Loucy (cell line): ENCODE results near the gene IFIT1B.
"Not testable (repeated sequence)": the region's sequence is repeated elsewhere in the genome, so short reads cannot be mapped to it uniquely, and the experiment has no call there.

Experiments used
- H2AFZ ChIP-seq: fragments of 200-600 bp; sonication (generic); 2 replicates; pipeline ENCODE4 v1.6.0; 2016; ENCODE audit warnings: antibody characterized with exemption, mild to moderate bottlenecking, low read length, moderate library complexity
- H3F3A ChIP-seq: fragments of 200-600 bp; 2 replicates; pipeline ENCODE4 v1.6.0; 2016; ENCODE audit warnings: antibody characterized with exemption, low read depth, mild to moderate bottlenecking
- H3K27me3 ChIP-seq: fragments of 200-600 bp; sonication (generic); 2 replicates; pipeline ENCODE4 v1.6.1; 2014; ENCODE audit warnings: low read length, mild to moderate bottlenecking; ENCODE audit not compliant: insufficient read depth, poor library complexity, severe bottlenecking
- H3K36me3 ChIP-seq: fragments of 200-600 bp; sonication (generic); 2 replicates; pipeline ENCODE4 v1.6.1; 2016; ENCODE audit warnings: low read length; ENCODE audit not compliant: insufficient read depth
- H3K4me1 ChIP-seq: fragments of 200-600 bp; sonication (generic); 2 replicates; pipeline ENCODE4 v1.5.1; 2014; ENCODE audit warnings: low read length, mild to moderate bottlenecking; ENCODE audit not compliant: insufficient read depth, poor library complexity, severe bottlenecking
- H3K4me2 ChIP-seq: fragments of 200-600 bp; sonication (generic); 2 replicates; pipeline ENCODE4 v1.6.0; 2014; ENCODE audit warnings: antibody characterized with exemption, low read length, low read depth, mild to moderate bottlenecking; ENCODE audit not compliant: poor library complexity, severe bottlenecking
- H3K4me3 ChIP-seq: fragments of 200-600 bp; sonication (generic); 2 replicates; pipeline ENCODE4 v1.5.1; 2014; ENCODE audit warnings: low read length, mild to moderate bottlenecking, mixed read lengths; ENCODE audit not compliant: poor library complexity, severe bottlenecking
- H3K79me2 ChIP-seq: fragments of 200-600 bp; sonication (generic); 2 replicates; pipeline ENCODE4 v1.6.1; 2014; ENCODE audit warnings: low read length; ENCODE audit not compliant: insufficient read depth
- H3K9ac ChIP-seq: fragments of 200-600 bp; sonication (generic); 2 replicates; pipeline ENCODE4 v1.6.0; 2014; ENCODE audit warnings: mild to moderate bottlenecking, low read depth, low read length, moderate library complexity; ENCODE audit not compliant: poor library complexity, severe bottlenecking
- H3K9me2 ChIP-seq: fragments of 200-600 bp; sonication (generic); replicated peaks from 2 replicates; pipeline ENCODE4 v1.6.1; 2016; ENCODE audit warnings: low read depth, low read length, mixed read lengths
- H3K9me3 ChIP-seq: fragments of 200-600 bp; sonication (generic); 2 replicates; pipeline ENCODE4 v1.6.1; 2014; ENCODE audit warnings: mild to moderate bottlenecking, antibody characterized with exemption, low read length, low read depth; ENCODE audit not compliant: insufficient read depth
- H4K20me1 ChIP-seq: fragments of 200-600 bp; sonication (generic); 2 replicates; pipeline ENCODE4 v1.6.0; 2014; ENCODE audit warnings: antibody characterized with exemption, low read length, mild to moderate bottlenecking; ENCODE audit not compliant: insufficient read depth, poor library complexity, severe bottlenecking
- EZH2phosphoT487 ChIP-seq: fragments of 200-600 bp; IDR thresholded peaks from 2 replicates; pipeline ENCODE4 v1.6.1; 2018; ENCODE audit warnings: antibody characterized with exemption, mild to moderate bottlenecking, moderate library complexity, borderline replicate concordance
- TF ChIP-seq, protein P1 (sequence below): fragments of 200-600 bp; sonication (generic); conservative IDR thresholded peaks from 2 replicates; pipeline ENCODE4 v1.5.1; 2014; ENCODE audit warnings: mild to moderate bottlenecking, antibody characterized with exemption, low read length

Gene IFIT1B

DNA sequence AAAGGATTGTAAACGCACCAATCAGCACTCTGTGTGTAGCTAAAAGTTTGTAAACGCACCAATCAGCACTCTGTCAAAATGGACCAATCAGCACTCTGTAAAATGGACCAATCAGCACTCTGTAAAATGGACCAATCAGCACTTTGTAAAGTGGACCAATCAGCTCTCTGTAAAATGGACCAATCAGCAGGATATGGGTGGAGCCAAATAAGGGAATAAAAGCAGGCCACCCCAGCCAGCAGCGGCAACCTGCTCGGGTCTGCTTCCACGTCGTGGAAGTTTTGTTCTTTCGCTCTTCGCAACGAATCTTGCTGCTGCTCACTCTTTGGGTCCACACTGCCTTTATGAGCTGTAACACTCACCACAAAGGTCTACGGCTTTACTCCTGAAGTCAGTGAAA lies 34.4 kb downstream of the IFIT1B start:
- H3K79me2 ChIP-seq, result peaks cover 25% of the 10 kb centered on the region
- H3K4me2 ChIP-seq, H2AFZ ChIP-seq, H3F3A ChIP-seq, H3K4me3 ChIP-seq, H3K9me2 ChIP-seq, H3K27me3 ChIP-seq, H3K36me3 ChIP-seq, H3K9me3 ChIP-seq, H4K20me1 ChIP-seq, H3K9ac ChIP-seq: not testable (repeated sequence)
- peaks cover 23% of the 10 kb centered on the region for H3K4me1 ChIP-seq

DNA sequence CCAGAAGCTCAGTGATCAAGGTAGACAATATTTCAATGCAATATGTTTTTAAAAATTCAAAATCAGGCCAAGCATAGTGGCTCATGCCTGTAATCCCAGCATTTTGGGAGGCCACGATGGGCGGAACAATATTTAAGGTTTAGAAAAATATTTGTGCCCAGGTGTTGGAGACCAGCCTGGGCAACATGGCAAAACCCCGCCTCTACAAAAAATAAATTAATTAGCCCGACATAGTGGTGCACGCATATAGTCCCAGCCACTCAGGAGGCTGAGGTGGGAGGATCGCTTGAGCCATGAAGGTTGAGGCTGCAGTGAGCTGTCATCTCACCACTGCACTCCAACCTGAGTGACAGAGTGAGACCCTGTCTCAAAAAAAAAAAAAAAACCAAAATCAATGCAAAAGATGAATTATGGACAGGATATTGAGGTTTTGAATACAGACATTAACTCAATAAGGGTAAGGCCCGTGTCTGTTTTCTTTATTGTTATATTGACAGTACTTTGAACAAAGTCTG lies 35.6 kb downstream of the IFIT1B start:
- H3K27me3 ChIP-seq, result no peaks in the 10 kb centered on the region
- peaks cover 3% of the 10 kb centered on the region; the same call in 1 of the 2 replicates for H3F3A ChIP-seq
- TF ChIP-seq, protein P1, sequence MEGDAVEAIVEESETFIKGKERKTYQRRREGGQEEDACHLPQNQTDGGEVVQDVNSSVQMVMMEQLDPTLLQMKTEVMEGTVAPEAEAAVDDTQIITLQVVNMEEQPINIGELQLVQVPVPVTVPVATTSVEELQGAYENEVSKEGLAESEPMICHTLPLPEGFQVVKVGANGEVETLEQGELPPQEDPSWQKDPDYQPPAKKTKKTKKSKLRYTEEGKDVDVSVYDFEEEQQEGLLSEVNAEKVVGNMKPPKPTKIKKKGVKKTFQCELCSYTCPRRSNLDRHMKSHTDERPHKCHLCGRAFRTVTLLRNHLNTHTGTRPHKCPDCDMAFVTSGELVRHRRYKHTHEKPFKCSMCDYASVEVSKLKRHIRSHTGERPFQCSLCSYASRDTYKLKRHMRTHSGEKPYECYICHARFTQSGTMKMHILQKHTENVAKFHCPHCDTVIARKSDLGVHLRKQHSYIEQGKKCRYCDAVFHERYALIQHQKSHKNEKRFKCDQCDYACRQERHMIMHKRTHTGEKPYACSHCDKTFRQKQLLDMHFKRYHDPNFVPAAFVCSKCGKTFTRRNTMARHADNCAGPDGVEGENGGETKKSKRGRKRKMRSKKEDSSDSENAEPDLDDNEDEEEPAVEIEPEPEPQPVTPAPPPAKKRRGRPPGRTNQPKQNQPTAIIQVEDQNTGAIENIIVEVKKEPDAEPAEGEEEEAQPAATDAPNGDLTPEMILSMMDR, result no peak
- TF ChIP-seq EZH2phosphoT487, result no peak
- H3K4me2 ChIP-seq, result peak overlapping the region; percentile 84
- no peaks in the 10 kb centered on the region for H3K9me3 ChIP-seq
- peaks cover 31% of the 10 kb centered on the region for H3K79me2 ChIP-seq
- H3K9me2 ChIP-seq, result no peaks in the 10 kb centered on the region
- H2AFZ ChIP-seq, result 0 out of 2 replicates have a peak overlapping the region, but pooled peaks have one; percentile 98
- peaks cover 5% of the 10 kb centered on the region for H4K20me1 ChIP-seq
- H3K4me1 ChIP-seq, result peaks cover 34% of the 10 kb centered on the region
- peak overlapping the region; percentile 89 for H3K4me3 ChIP-seq
- peak overlapping the region; percentile 86 for H3K9ac ChIP-seq
- no peaks in the 10 kb centered on the region for H3K36me3 ChIP-seq

DNA sequence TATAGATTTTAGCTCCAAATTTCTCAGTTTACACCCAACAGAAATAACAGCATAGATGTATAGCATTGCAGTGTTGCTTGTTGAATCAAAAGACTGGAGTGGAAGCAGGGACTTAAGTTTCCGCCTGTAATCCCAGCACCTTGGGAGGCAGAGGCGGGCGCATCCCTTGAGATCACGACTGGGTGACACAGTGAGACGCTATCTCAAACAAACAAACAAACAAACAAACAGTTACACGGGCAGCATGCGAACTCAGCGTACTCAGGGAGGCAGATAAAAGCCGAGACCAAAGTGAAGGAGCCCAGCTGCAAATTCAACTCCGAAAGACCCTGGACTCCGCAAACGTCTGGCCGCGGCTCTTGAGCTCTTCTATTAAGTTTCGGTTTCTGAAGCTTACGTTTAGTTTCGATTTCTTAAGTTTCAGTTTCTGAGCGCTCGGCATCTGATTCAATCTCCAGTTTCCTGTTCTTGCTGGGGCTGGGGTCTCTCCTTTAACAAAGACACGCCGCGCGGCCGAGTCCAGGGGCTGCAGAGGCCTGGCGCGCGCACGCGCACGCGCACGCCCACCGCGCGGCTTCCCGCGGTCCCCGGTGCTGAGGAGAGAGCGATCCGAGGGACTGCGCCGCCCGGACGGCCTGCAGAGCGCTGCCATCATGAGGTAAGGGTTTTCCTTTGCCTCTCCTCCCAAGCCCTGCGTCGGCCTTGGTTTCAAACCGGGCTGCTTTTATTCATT lies 36.5 kb downstream of the IFIT1B start, which contains the start of gene IFIT5:
Gene IFIT5, plus strand, starts transcription at position 423 of the 733 bp plus-strand sequence. Its CDS starts 231 bp downstream, at position 654.
- H3K9me2 ChIP-seq, result no peaks in the 10 kb centered on the region
- peaks cover 8% of the 10 kb centered on the region for H4K20me1 ChIP-seq
- no peaks in the 10 kb centered on the region for H3K9me3 ChIP-seq
- peaks cover 3% of the 10 kb centered on the region; the same call in 1 of the 2 replicates for H3F3A ChIP-seq
- peak within 1 kb of the TSS; percentile 98 for H2AFZ ChIP-seq
- H3K4me2 ChIP-seq, result peak within 1 kb of the TSS; percentile 84
- H3K79me2 ChIP-seq, result peaks cover 37% of the 10 kb centered on the region
- TF ChIP-seq, protein P1, result no peak
- no peak for TF ChIP-seq EZH2phosphoT487
- H3K4me3 ChIP-seq, result peak within 1 kb of the TSS; percentile 89
- H3K9ac ChIP-seq, result peak within 1 kb of the TSS; percentile 86
- peaks cover 41% of the 10 kb centered on the region for H3K4me1 ChIP-seq
- no peaks in the 10 kb centered on the region for H3K27me3 ChIP-seq
- H3K36me3 ChIP-seq, result no peaks in the 10 kb centered on the region
